Muscle layer of colon (tissue), 2 donors: ENCODE results near the gene HOXA4.

Experiments
- H3K27ac ChIP-seq: one replicate; pipeline ENCODE4 v1.7.0; 2013; ENCODE audit warnings: low read depth, mild to moderate bottlenecking, low read length, moderate library complexity
- H3K27me3 ChIP-seq, 2 donors: one replicate each; pipeline ENCODE4 v1.7.0; 2013; ENCODE audit warnings: low read length in 2 of 2, mild to moderate bottlenecking in 2 of 2; ENCODE audit not compliant: insufficient read depth in 2 of 2, control insufficient read depth in 1 of 2
- H3K36me3 ChIP-seq: one replicate; pipeline ENCODE4 v1.7.0; 2013; ENCODE audit warnings: mild to moderate bottlenecking, low read length; ENCODE audit not compliant: insufficient read depth
- H3K4me1 ChIP-seq: one replicate; pipeline ENCODE4 v1.7.0; 2013; ENCODE audit warnings: mild to moderate bottlenecking, low read length; ENCODE audit not compliant: insufficient read depth
- H3K4me3 ChIP-seq, 2 donors: one replicate each; pipeline ENCODE4 v1.7.0; 2013; ENCODE audit warnings: low read length in 2 of 2, low read depth in 1 of 2, mild to moderate bottlenecking in 1 of 2, moderate library complexity in 1 of 2
- H3K9ac ChIP-seq: one replicate; pipeline ENCODE4 v1.7.0; 2013; ENCODE audit warnings: low read length
- H3K9me3 ChIP-seq: one replicate; pipeline ENCODE4 v1.7.0; 2013; ENCODE audit warnings: mild to moderate bottlenecking, low read length
- donor health status: abdominal sarcoma.
- donor health status: Adenocarcinoma of cecum.

The HOXA4 gene

GRCh38 chr7:27141923-27142579 is 11.5 kb upstream of the HOXA4 start:
- Histone ChIP-seq H3K4me1 (peaks cover 42% of the 10 kb centered on the region), H3K9ac (peak overlapping the region; percentile 47), H3K4me3 (peak overlapping the region; percentile 44 to 71), H3K27me3 (no peaks in the 10 kb centered on the region), H3K9me3 (no peaks in the 10 kb centered on the region), H3K36me3 (peaks cover 28% of the 10 kb centered on the region), H3K27ac (peak overlapping the region; percentile 40)

GRCh38 chr7:27141137-27141922 is 10.8 kb upstream of the HOXA4 start:
- Histone ChIP-seq H3K4me1 (peaks cover 43% of the 10 kb centered on the region), H3K9ac (peak overlapping the region; percentile 47), H3K4me3 (peak overlapping the region in 1 of 2 donors; percentile 71), H3K36me3 (peaks cover 28% of the 10 kb centered on the region), H3K27me3 (no peaks in the 10 kb centered on the region), H3K27ac (peak overlapping the region; percentile 40), H3K9me3 (no peaks in the 10 kb centered on the region)

- peak overlapping the region in 1 of 2 donors; percentile 39 for H3K4me3 ChIP-seq
- peak overlapping the region; percentile 54 for H3K27ac ChIP-seq
- no peaks in the 10 kb centered on the region for H3K9me3 ChIP-seq
- H3K4me1 ChIP-seq: peaks cover 52% of the 10 kb centered on the region
- H3K27me3 ChIP-seq: no peaks in the 10 kb centered on the region
- H3K36me3 ChIP-seq: peaks cover 24% of the 10 kb centered on the region
- H3K9ac ChIP-seq: no peak overlapping the region
These were observed 9.7 kb upstream of the HOXA4 start for GRCh38 chr7:27140126-27140857.

- Histone ChIP-seq H3K4me1 (peaks cover 59% of the 10 kb centered on the region), H3K4me3 (peak overlapping the region in 1 of 2 donors; percentile 39), H3K9me3 (no peaks in the 10 kb centered on the region), H3K27me3 (no peaks in the 10 kb centered on the region), H3K9ac (no peak overlapping the region), H3K36me3 (peaks cover 17% of the 10 kb centered on the region), H3K27ac (peak overlapping the region; percentile 59)
These were observed 9.0 kb upstream of the HOXA4 start for GRCh38 chr7:27139334-27140125.

DNA sequence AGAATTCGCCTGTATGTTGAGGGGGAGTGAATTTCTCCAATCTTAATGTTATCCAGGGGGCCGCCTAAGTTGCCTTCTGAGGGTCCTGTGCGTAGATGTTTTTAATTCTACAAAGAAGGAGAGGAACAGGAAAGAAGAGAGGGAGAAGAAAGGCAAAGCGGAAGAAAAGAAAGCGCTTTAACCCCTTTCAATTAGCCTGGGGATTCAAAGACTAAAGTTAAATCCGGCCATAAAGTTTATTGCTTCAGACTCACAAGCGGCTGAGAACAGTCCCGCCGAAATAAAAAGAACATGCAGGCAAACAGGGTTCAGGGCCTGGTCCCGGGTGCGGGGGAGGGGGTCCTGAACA is 8.4 kb upstream of the HOXA4 start:
- Histone ChIP-seq H3K9me3 (no peaks in the 10 kb centered on the region), H3K9ac (no peak overlapping the region), H3K4me1 (peaks cover 59% of the 10 kb centered on the region), H3K27me3 (no peaks in the 10 kb centered on the region), H3K4me3 (peak overlapping the region in 1 of 2 donors; percentile 39), H3K36me3 (peaks cover 12% of the 10 kb centered on the region), H3K27ac (peak overlapping the region; percentile 59)

DNA sequence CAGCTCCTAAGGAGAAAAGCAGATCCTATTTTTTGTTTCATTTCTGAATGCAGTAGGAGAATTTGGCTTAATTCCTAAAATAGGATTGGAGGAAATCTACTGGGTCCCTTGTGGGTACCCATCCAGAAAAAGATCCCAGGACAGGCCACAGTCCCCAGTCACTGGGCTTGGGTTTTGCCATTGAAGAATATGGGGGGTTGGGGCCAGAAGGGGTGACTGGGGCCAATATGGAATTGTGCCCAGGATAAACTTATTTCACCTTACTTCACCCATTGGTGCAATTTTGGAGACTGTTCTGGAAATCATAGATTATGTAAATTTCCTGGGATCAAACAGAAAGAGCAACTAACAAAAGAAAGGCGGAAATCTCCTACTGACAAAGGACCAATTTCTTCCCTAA is 7.9 kb upstream of the HOXA4 start:
- Histone ChIP-seq H3K27ac (peak overlapping the region; percentile 59), H3K9me3 (no peaks in the 10 kb centered on the region), H3K4me1 (peaks cover 64% of the 10 kb centered on the region), H3K9ac (no peak overlapping the region), H3K36me3 (peaks cover 9% of the 10 kb centered on the region), H3K4me3 (no peak overlapping the region), H3K27me3 (no peaks in the 10 kb centered on the region)

DNA sequence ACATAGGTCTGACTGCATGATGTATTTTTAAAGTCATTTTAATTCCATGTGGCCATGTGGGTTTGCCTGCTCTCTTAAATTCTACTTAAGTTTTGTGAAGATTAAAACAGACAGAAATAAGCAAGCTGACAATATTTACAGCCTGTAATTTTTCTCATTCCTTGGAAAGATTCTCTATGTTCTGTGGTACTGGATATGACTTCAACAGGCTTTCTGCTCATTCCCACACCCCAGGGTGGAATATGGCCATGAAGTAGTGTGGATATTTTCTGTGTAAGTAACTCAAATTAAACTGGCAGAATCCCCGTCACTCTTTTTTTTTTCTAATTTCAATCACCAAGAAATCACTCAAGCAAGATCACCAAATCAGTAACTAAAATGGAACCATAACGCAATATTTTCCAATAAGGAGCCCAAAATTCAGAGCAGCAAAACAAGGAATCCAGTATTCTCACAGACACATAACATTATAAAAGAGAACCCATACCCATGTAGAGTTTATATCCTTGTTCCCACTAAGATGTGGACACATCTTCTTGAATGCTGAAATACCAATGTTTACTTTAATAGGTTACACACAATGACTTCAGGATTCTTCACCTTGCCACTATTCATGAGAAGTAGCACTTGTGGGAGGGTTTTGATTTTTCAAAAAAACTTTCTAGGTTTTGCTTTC is 7.2 kb upstream of the HOXA4 start:
- Histone ChIP-seq H3K4me3 (no peak overlapping the region), H3K36me3 (peaks cover 9% of the 10 kb centered on the region), H3K4me1 (peaks cover 71% of the 10 kb centered on the region), H3K9me3 (no peaks in the 10 kb centered on the region), H3K9ac (peak overlapping the region; percentile 46), H3K27ac (peak overlapping the region; percentile 59), H3K27me3 (no peaks in the 10 kb centered on the region)

- Histone ChIP-seq H3K4me1 (peaks cover 78% of the 10 kb centered on the region), H3K27me3 (no peaks in the 10 kb centered on the region), H3K36me3 (no peaks in the 10 kb centered on the region), H3K9ac (peak overlapping the region; percentile 6), H3K27ac (peak overlapping the region; percentile 28), H3K4me3 (no peak overlapping the region), H3K9me3 (no peaks in the 10 kb centered on the region)
These were observed 3.8 kb upstream of the HOXA4 start for GRCh38 chr7:27134392-27134791.

- Histone ChIP-seq H3K9me3 (no peaks in the 10 kb centered on the region), H3K9ac (peak overlapping the region; percentile 6)
These were observed 3.1 kb upstream of the HOXA4 start for GRCh38 chr7:27133409-27134231.

DNA sequence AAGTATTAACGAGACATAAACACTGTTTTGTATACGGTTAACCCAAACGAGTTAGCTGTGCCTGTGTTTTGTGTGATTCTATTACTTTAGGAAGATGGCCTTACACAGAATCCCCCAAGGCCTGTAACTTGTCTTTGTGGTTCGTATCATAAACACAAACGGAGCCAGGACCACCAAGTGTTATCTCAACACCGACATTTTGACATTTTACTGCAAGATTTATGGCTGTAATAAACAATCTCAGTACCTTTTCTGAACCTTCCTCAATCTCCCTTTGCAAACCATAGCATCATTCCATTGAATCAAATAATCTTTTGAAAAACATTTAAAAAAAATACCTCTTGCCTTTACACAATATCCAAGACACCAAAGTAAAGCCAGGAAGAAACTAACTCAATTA is 2.4 kb upstream of the HOXA4 start:
- Histone ChIP-seq H3K27ac (peak overlapping the region; percentile 35), H3K9me3 (no peaks in the 10 kb centered on the region), H3K4me3 (no peak overlapping the region), H3K4me1 (peaks cover 82% of the 10 kb centered on the region), H3K36me3 (no peaks in the 10 kb centered on the region), H3K9ac (no peak overlapping the region), H3K27me3 (no peaks in the 10 kb centered on the region)

More at GRCh38 chr7:27133409-27134231, 3.1 kb upstream of the HOXA4 start:
- peaks cover 82% of the 10 kb centered on the region for H3K4me1 ChIP-seq
- H3K36me3 ChIP-seq: no peaks in the 10 kb centered on the region
- H3K27ac ChIP-seq: peak overlapping the region; percentile 35
- H3K4me3 ChIP-seq: no peak overlapping the region
- no peaks in the 10 kb centered on the region for H3K27me3 ChIP-seq
